NOMO-1 treated with dmso at 0.1 percent for 144 hours (cell line): Measurements from ENCODE around the gene PSAT1.

Experiments used
- DNase-seq: peaks from one replicate; lab custom pipeline; 2025; ENCODE audit not compliant: unreplicated experiment; lab: John Stamatoyannopoulos, UW

PSAT1 gene

GRCh38 chr9:78292026-78292425, 4.9 kb upstream of the PSAT1 start:
- no peak for DNase-seq

DNA sequence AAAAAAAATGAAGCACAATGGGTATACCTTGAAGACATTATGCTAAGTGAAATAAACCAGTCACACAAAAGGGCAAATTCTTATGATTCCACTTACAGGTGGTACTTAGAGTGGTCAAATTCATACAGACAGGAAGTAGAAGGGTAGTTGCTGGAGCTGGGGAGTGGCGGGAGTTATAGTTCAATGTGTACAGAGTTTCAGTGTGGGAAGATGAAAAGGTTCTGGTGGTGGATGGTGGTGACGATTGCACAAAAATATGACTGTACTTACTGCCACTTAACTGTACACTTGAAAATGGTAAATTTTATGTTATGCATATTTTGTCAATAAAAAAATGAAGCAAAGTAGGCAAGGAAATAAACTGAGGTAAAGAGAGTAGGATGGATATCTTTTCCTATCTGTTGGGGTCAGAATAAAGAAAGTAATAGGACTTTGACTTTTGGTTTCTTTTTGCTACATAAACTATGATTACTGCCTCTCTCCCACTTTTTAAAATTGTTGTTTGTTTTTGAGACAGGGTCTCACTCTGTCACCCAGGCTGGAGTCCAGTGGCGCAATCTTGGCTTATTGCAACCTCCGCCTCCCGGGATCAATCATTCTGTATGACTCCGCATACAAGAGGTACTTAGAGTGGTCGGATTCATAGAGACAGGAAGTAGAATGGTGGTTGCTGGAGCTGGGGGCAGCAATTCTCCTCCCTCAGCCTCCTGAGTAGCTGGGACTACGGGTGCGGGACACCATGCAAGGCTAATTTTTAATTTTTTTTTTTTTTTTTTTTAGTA, 4.0 kb upstream of the PSAT1 start:
- no peak for DNase-seq

DNA sequence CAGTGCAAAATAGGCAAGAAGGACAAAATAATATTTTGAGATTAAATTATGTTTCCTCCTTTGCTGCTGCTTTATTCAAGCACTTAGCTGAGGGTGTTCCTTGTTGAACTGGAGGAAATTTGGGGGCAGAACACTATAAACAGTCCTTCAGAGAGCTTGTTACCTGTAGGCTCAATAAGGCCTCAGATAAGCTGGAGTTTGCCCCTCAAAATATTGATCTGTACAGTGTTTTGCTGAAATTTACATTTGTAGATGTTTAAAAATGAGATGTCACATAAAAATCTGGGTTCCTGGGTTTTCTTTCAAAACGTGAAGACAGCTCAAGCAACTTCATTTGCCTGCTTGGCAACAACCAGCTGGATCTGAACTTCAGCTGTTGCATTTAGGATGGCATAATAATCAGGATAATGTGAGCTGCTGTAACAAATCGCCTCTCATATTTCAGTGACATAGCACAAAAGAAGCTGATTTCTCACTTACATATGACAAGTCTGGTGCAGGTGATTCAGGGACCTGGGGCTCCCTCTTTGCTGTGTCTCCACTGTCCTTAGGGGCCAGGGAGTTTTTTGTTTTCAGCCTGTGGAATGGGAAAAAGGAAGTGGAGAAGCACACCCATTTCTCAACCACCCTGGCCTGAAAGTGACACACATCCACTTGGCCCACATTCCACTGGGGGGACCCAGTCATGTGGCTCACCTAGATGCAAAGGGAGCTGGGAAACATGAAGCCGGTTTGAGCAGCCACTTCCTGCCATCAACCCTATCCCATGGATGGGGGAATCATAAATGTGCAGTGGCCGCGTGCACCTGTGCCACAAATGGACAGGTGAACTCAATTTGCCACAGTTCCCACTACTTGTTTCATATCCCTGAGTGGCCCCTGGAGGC, 2.4 kb upstream of the PSAT1 start:
- DNase-seq: no peak

DNA sequence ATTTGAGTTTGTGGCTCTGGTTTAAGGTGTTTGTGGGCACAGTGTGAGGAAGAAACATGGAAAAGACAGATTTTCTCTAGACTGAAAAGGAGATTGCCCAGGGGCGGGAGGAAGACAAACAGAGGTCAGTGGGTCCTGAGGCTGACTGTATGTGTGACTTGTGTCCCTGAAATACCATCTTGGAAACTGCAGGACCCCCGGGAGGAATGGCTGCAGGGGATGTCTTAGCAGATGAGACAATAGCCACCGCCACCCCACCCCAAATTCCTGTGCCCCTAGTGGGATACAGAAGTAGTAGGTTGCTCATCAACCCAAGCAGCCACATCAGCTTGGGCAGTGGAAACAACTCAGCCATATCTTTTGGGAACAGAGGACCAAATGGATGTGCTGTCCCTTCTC, 1.7 kb upstream of the PSAT1 start:
- DNase-seq: no peak

DNA sequence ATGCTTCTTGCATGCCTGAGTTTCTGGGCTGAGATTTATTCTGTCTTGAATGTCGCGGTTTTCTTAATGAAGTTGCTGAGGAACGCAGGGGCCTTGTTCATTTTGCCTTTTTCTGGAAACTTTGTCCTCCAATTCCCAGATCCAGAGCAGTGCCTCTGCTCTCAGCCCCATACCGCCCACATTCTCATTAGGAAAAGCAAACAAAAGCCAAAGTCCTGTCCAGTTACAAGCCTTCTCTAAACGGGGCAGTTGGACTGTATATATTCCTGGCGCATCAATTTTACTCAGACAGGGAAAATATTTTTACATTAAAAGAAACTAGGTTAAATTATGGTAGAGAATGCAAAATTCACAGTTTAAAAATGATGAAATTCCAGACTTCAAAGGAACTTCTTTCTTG, 1.2 kb upstream of the PSAT1 start:
- no peak for DNase-seq

GRCh38 chr9:78296201-78296892, 578 bp upstream of the PSAT1 start:
- DNase-seq: no peak

DNA sequence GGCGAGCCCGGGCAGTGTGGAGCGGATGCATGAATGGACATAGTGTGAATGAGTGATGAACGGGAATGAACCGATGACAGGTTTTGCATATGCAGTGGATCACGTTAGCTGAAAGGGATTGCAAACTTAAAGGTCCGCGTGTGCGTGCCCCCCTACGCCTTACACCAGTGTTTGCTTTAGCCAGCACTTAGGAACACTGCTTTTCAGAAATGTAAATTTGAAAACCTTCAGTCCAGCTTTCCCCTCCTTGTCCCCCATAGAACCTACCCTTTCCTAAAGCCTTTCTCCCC, 692 bp downstream of the PSAT1 start:
- no peak for DNase-seq

- no peak for DNase-seq
These were observed 1.3 kb downstream of the PSAT1 start for GRCh38 chr9:78298046-78298765.

DNA sequence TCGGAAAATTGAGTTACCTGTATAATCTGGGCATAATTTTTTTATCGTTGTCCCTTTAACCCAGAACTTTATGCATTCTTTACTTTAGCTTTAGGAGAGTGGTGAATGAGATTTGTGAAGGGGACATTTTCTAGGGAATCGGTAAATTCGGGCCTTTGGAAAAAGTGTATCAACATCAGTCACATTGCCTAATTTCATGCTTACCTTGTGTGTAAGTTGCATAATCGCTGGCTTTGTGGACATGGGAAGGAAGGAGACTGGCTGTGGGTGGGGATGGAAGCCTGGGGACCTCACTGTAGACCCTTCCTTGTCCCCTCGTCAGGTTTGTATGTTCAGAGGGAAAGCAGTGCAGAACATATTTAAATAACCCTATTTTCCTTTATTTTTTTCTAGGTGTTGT, 3.3 kb downstream of the PSAT1 start:
- no peak for DNase-seq

DNA sequence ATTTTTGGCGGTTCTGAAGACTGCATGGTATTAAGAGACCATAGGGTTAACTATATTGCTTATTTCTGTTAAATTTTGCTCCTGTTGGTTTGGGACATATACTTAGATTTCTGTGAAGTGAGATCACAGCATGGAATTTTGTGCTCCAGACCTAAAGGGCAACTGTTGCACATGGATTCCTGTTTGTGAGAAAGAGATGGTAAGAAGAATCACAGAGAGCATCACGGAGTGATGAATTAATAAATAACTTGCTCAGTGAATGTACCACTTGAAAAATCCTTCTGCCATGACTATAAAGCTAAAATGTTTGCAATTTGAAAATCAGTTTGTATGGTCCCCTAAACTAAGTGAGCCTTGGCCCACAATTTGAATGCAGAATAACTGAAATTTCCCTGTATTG, 4.5 kb downstream of the PSAT1 start:
- DNase-seq: no peak

GRCh38 chr9:78303377-78304062, 6.6 kb downstream of the PSAT1 start:
- DNase-seq: no peak

GRCh38 chr9:78304357-78304756, 7.4 kb downstream of the PSAT1 start:
- no peak for DNase-seq

GRCh38 chr9:78306222-78307076, 9.5 kb downstream of the PSAT1 start:
- no peak for DNase-seq

GRCh38 chr9:78307360-78307759, 10.4 kb downstream of the PSAT1 start:
- no peak for DNase-seq

DNA sequence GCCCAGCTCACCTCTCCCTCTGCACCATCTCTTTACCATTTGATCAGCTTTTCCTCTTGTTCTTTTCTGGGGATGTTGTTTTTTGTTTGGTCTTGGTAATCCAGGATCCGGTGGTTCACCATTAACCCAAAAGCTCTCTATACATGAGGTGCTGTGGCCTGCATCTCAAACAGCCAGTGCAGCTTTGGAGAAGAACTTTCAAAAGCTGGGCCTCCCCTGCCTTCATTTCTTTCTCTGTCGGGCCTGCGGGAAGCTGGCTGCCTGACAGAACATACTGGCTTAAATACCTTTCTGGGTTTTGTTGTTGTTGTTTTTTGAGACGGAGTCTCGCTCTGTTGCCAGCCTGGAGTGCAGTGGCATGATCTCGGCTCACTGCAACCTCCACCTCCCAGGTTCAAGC, 12.1 kb downstream of the PSAT1 start:
- DNase-seq: no peak

- DNase-seq: no peak
These were observed 14.2 kb downstream of the PSAT1 start for GRCh38 chr9:78311075-78311474.

GRCh38 chr9:78311886-78312524, 15.1 kb downstream of the PSAT1 start:
- no peak for DNase-seq

GRCh38 chr9:78314550-78314949, 17.6 kb downstream of the PSAT1 start:
- no peak for DNase-seq
